ENCODE measurements around the gene SEC62.
A peak's percentile ranks its signal among the peaks of the same experiment; 100 is the strongest.

Gene SEC62

GRCh38 chr3:169952045-169952444, 14.6 kb upstream of the SEC62 start:
- TF ChIP-seq CTCF (conservative IDR thresholded peaks at IDR 0.05; ENCODE audit: low read depth, low read length): no peak
- no peak overlapping the region for H3K4me3 ChIP-seq (ENCODE audit: low read length)
- DNase-seq (ENCODE audit: low read depth): no peak

DNA sequence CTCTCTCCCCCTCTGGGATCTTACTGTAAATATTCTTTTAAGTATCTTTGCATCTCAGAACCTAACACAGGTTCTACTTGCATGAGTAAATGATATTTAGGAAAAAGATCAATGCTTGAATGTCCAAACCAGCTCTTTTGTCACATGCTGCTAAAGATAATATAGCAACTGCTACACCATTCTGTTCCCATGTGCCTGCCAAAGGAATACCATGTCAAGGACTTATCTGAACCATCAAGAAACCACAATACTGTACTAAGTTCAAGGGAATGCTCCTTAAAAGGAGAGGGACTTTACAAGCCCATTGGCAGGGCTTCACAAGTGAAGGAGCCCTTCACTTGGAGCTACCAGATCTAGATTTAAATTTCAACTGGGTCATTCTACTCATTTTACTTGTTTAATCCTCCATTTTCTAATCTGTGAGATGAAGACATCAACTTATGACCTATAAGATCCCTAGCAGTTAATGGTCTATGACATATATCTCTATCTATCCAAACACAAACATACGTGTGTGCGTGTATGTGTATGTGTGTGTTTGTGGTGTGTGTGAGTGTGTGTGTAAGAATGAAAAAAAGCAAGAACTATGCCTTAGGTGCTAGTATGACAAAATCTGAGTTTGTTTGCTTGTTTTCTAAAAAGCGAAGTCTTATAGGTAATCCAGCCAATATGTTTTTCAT, 13.0 kb upstream of the SEC62 start:
- no peak overlapping the region for H3K4me3 ChIP-seq (ENCODE audit: low read length)
- TF ChIP-seq CTCF (conservative IDR thresholded peaks at IDR 0.05; ENCODE audit: low read depth, low read length): no peak
- DNase-seq (ENCODE audit: low read depth): no peak

GRCh38 chr3:169954142-169954756, 12.4 kb upstream of the SEC62 start:
- TF ChIP-seq CTCF (conservative IDR thresholded peaks at IDR 0.05; ENCODE audit: low read depth, low read length): no peak
- H3K4me3 ChIP-seq (ENCODE audit: low read length): no peak overlapping the region
- no peak for DNase-seq (ENCODE audit: low read depth)

- TF ChIP-seq CTCF (conservative IDR thresholded peaks at IDR 0.05; ENCODE audit: low read depth, low read length): no peak
- H3K4me3 ChIP-seq (ENCODE audit: low read length): no peak overlapping the region
- DNase-seq (ENCODE audit: low read depth): no peak
These were observed 11.2 kb upstream of the SEC62 start for GRCh38 chr3:169955406-169955805.

DNA sequence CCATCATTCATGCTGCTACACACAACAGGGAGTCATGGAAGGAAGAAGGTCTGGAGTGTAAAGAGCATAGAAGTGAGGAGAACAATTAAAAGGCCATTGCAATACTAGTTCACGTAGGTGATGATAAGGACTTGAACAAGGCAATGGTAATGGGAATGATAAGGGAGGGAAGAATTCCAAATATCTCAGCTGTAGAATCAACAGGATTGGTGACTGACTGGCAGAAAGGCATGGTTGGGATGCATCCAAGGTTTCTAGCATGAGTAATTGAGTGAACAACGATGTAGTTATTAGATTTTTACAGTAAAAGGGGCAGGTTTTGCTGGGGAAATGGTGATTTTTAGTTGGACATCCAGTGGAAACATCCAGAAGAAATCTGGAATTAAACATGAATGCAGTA, 2.4 kb upstream of the SEC62 start:
- H3K4me3 ChIP-seq (ENCODE audit: low read length): no peak overlapping the region
- no peak for TF ChIP-seq CTCF (conservative IDR thresholded peaks at IDR 0.05; ENCODE audit: low read depth, low read length)
- no peak for DNase-seq (ENCODE audit: low read depth)

DNA sequence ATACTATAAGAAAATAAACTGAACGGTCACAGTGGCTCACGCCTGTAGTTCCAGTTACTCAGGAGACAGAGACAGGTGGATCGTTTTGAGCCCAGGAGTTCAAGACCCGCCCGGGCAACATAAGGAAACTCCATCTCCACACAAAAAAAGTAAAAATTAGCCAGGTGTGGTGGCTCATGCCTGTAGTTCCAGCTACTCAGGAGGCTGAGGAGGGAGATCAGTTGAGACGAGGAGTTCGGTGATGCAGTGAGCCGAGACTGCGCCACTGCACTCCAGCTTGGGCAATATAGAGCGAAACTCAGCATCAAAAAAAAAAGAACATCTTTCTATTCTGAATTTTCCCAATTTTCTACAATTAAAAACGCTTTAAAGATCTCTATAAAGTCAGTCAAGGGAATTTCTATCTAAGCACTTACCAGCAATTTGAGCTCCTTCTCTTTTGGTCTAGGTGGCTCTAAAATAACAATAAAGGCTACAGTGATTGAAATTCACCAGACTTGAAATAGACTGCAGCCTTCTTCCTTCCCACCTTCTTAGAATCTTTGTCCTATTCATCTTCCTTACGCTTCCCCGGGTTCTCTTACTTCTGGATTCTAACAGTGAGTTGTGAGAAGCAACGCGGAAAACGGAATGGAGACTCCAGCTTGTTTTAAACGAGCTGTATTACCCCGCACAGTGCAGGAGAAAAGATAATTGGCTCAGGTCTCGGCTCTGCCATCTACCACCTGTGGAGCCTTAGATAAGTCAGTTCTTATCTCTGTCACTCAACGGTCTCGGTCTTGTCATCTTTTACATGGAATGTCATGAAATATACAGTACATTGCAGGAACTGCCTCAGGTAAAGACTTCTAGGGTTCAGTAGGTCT, 812 bp upstream of the SEC62 start:
- peak overlapping the region; percentile 93 for H3K4me3 ChIP-seq (ENCODE audit: low read length)
- no peak for DNase-seq (ENCODE audit: low read depth)
- TF ChIP-seq CTCF (conservative IDR thresholded peaks at IDR 0.05; ENCODE audit: low read depth, low read length): no peak
